CD8-positive, alpha-beta memory T cell (primary cell): Measurements from ENCODE around the gene CD4. TPM values are rescaled to one million over a fixed set of nuclear protein-coding genes. Genes with fewer than 3 reads are reported as not detected.

Experiments
- CTCF ChIA-PET: fragments of 350-600 bp; sonication (Branson Sonifier 250); formaldehyde crosslinking; loops from one replicate; lab custom pipeline; 2021; ENCODE audit warnings: antibody characterized with exemption; lab: Charles Lee
- POLR2A ChIA-PET: fragments of 350-600 bp; sonication (Branson Sonifier 250); formaldehyde crosslinking; loops from one replicate; lab custom pipeline; 2021; ENCODE audit warnings: antibody characterized with exemption; lab: Charles Lee
- DNase-seq, 5 donors: peaks; one replicate each; pipeline versions ENCODE4 v3.0.0 to v3.0.0-alpha.2; 2020 to 2022; ENCODE audit warnings: mixed read lengths in 1 of 5
- H3K27ac ChIP-seq: one replicate; pipeline ENCODE4 v1.7.0; 2013; ENCODE audit warnings: low read depth, mild to moderate bottlenecking, low read length, moderate library complexity
- H3K27me3 ChIP-seq: 2 replicates; pipeline ENCODE4 v1.7.0; 2013; ENCODE audit warnings: low read length, mild to moderate bottlenecking; ENCODE audit not compliant: insufficient read depth, poor library complexity, severe bottlenecking
- H3K36me3 ChIP-seq: 2 replicates; pipeline ENCODE4 v1.7.0; 2013; ENCODE audit warnings: mild to moderate bottlenecking, low read length, moderate library complexity; ENCODE audit not compliant: insufficient read depth
- H3K4me1 ChIP-seq: 2 replicates; pipeline ENCODE4 v1.7.0; 2013; ENCODE audit warnings: mild to moderate bottlenecking, low read length, moderate library complexity; ENCODE audit not compliant: insufficient read depth
- H3K4me3 ChIP-seq: 2 replicates; pipeline ENCODE4 v1.7.0; 2013; ENCODE audit warnings: mild to moderate bottlenecking, low read length
- H3K9me3 ChIP-seq: 2 replicates; pipeline ENCODE4 v1.7.0; 2013; ENCODE audit warnings: mild to moderate bottlenecking, low read length
- H3K27ac Mint-ChIP-seq, 8 donors: one replicate each; pipeline ENCODE4 v1.8.0; 2020 to 2021; ENCODE audit warnings: mixed read lengths in 8 of 8, mild to moderate bottlenecking in 6 of 8, inconsistent platforms in 3 of 8, moderate library complexity in 3 of 8
- H3K27me3 Mint-ChIP-seq, 2 donors: one replicate each; pipeline ENCODE4 v1.8.0; 2020 to 2021; ENCODE audit warnings: mixed read lengths in 2 of 2, mild to moderate bottlenecking in 1 of 2, moderate library complexity in 1 of 2
- H3K36me3 Mint-ChIP-seq, 3 donors: one replicate each; pipeline ENCODE4 v1.8.0; 2020 to 2021; ENCODE audit warnings: mixed read lengths in 3 of 3, inconsistent platforms in 1 of 3, mild to moderate bottlenecking in 1 of 3
- H3K4me1 Mint-ChIP-seq, 3 donors: one replicate each; pipeline ENCODE4 v1.8.0; 2020 to 2021; ENCODE audit warnings: mixed read lengths in 3 of 3, inconsistent platforms in 1 of 3, mild to moderate bottlenecking in 1 of 3
- H3K4me3 Mint-ChIP-seq, 7 donors: one replicate each; pipeline ENCODE4 v1.8.0; 2020 to 2021; ENCODE audit warnings: mixed read lengths in 7 of 7, mild to moderate bottlenecking in 6 of 7, moderate library complexity in 4 of 7, inconsistent platforms in 2 of 7
- H3K9me3 Mint-ChIP-seq, 5 donors: one replicate each; pipeline ENCODE4 v1.8.0; 2020 to 2022; ENCODE audit warnings: mixed read lengths in 5 of 5, mild to moderate bottlenecking in 3 of 5, moderate library complexity in 2 of 5, inconsistent platforms in 1 of 5
- polyA plus RNA-seq: library from polyadenylated mRNA; unstranded; fragments of 300-500 nt; fragmentation: Illumina TruSeq; gene quantifications from one replicate; pipeline ENCODE4 v1.2.3, GENCODE V29; 2021
- total RNA-seq, 2 experiments: library from RNA; stranded (reverse); gene quantifications; one replicate each; pipeline ENCODE4 v1.2.3, GENCODE V29; 2021

Gene CD4
- total and polyA plus RNA-seq, 3 experiments from 2014 or later: 0.30 to 1.8 (median 1.2) TPM

- Histone ChIP-seq H3K27me3 (no peaks in the 10 kb centered on the region), H3K4me3 (peak overlapping the region; percentile 12), H3K4me1 (peaks cover 70% of the 10 kb centered on the region), H3K36me3 (no peaks in the 10 kb centered on the region), H3K9me3 (no peaks in the 10 kb centered on the region), H3K27ac (no peak overlapping the region)
- peak in 2 of 5 donors; percentile 8 to 51 for DNase-seq
- ChIA-PET POLR2A (interaction anchor here (0.7 kb wide), 1 partner anchor 35 kb away, joined by 3 read pairs; no protein-coding TSS in a partner anchor), CTCF (interaction anchor here (1.5 kb wide), 1 partner anchor 20 kb away, joined by 10 read pairs; the partner anchor contains the start of gene PTMS)
- Mint-ChIP-seq H3K27me3 (no peaks in the 10 kb centered on the region), H3K9me3 (no peaks in the 10 kb centered on the region), H3K27ac (peak overlapping the region in 6 of 8 donors; percentile 12 to 81 (median 42)), H3K4me1 (peaks cover 6 to 11% (median 10%) of the 10 kb centered on the region in 3 donors), H3K4me3 (peak overlapping the region in 1 of 7 donors; percentile 2), H3K36me3 (no peaks in the 10 kb centered on the region)
These were observed 2.8 kb upstream of the CD4 start for GRCh38 chr12:6786416-6787094.

GRCh38 chr12:6787309-6787708 lies 2.0 kb upstream of the CD4 start:
- no peaks in the 10 kb centered on the region for H3K9me3 ChIP-seq
- H3K27ac ChIP-seq: no peak overlapping the region
- peak overlapping the region; percentile 12 for H3K4me3 ChIP-seq
- POLR2A ChIA-PET: no interaction called here
- no peaks in the 10 kb centered on the region for H3K27me3 Mint-ChIP-seq
- no peaks in the 10 kb centered on the region for H3K27me3 ChIP-seq
- H3K27ac Mint-ChIP-seq: peak overlapping the region in 1 of 8 donors; percentile 12
- DNase-seq: no peak
- H3K36me3 Mint-ChIP-seq: no peaks in the 10 kb centered on the region
- H3K4me1 ChIP-seq: peaks cover 66% of the 10 kb centered on the region
- peaks cover 10 to 17% (median 14%) of the 10 kb centered on the region in 3 donors for H3K4me1 Mint-ChIP-seq
- H3K36me3 ChIP-seq: no peaks in the 10 kb centered on the region
- H3K4me3 Mint-ChIP-seq: no peak overlapping the region
- CTCF ChIA-PET: interaction anchor here (1.5 kb wide), 1 partner anchor 21 kb away, joined by 10 read pairs; the partner anchor contains the start of gene PTMS
- H3K9me3 Mint-ChIP-seq: no peaks in the 10 kb centered on the region

DNA sequence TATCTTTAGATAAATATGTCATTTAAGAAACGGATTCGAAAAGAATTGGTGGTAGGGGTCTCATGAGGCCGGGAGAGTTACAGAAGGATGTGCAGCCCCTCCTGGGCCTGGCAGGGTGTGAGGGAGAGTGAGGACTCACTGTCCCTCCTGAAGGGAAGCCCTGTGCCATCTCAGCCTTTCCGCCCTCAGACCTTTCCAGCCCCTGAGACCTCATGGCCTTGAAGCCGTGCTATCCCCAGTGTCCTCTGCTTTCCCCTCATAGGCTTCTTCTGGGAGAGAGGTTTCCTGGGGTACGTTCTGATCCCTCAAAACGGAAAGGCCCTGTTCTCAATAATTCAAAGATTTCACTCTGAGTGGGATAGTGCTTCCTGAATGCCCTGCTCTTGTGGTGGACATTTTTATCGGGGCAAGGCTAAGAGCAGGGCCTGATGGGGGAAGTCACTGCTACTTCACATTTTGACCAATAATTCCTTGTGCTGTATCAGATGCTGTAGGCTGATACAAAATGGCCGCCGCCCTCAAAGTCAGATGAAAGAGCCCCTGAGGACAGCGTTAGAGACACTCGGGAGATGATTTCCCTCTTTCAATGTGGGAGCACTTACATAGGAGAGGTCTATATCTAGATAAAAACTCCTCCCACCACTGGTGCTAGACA lies 1.3 kb downstream of the CD4 start:
- POLR2A ChIA-PET: no interaction called here

DNA sequence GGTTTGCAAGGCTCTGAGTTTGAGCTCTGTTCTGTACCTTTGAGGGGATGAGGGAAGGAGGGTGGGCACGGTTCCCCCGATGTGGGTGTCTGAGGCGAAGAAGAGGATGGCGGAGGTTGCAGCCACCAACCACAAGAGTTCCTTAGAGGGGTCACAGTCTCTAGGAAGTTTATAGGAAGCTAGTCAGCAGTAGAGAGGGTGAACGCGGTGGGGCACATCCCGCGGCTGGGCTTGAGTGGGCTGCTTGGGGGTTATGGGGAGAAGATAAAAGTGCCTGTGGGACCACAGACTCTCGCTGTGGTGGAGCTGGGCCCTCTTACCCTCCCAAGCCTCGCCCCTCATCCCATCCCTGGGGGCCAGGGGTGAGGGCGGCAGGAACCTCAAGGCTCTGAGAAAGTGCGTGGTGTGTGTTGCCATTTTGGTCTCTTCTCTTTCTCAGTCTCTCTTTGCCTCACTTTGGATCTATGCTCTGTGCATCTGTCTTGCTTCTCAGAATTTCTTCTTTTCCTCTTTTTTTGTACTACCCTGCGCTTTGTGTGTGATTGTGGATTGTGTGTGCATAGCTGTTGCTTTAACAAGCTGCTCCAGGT lies 2.7 kb downstream of the CD4 start:
- Histone ChIP-seq H3K4me3 (peak overlapping the region; percentile 42), H3K4me1 (peaks cover 25% of the 10 kb centered on the region), H3K36me3 (peaks cover 3% of the 10 kb centered on the region), H3K27ac (no peak overlapping the region), H3K9me3 (no peaks in the 10 kb centered on the region), H3K27me3 (no peaks in the 10 kb centered on the region)
- H3K9me3 Mint-ChIP-seq: no peaks in the 10 kb centered on the region
- no peak for DNase-seq
- peak overlapping the region in 1 of 8 donors; percentile 85 for H3K27ac Mint-ChIP-seq
- peaks cover 11 to 19% (median 12%) of the 10 kb centered on the region in 3 donors for H3K4me1 Mint-ChIP-seq
- CTCF ChIA-PET: interaction anchor here (1.0 to 2.5 kb wide), 5 partner anchors 10 to 38 kb away, joined by 4 to 11 read pairs (median 4); no protein-coding TSS in a partner anchor
- POLR2A ChIA-PET: interaction anchor here (1.4 kb wide), 1 partner anchor 39 kb away, joined by 3 read pairs; the partner anchor contains the start of gene MLF2
- no peaks in the 10 kb centered on the region for H3K36me3 Mint-ChIP-seq
- H3K4me3 Mint-ChIP-seq: no peak overlapping the region
- H3K27me3 Mint-ChIP-seq: peaks cover 7 to 26% of the 10 kb centered on the region in 2 donors

More for the DNA sequence above, 1.3 kb downstream of the CD4 start:
- Mint-ChIP-seq H3K27ac (peak overlapping the region in 1 of 8 donors; percentile 71), H3K36me3 (no peaks in the 10 kb centered on the region), H3K9me3 (no peaks in the 10 kb centered on the region), H3K4me3 (no peak overlapping the region), H3K27me3 (peaks cover 3 to 13% of the 10 kb centered on the region in 2 donors), H3K4me1 (peaks cover 17 to 28% (median 21%) of the 10 kb centered on the region in 3 donors)
- H3K9me3 ChIP-seq: no peaks in the 10 kb centered on the region
- H3K4me3 ChIP-seq: peak overlapping the region; percentile 86
- H3K27me3 ChIP-seq: no peaks in the 10 kb centered on the region
- CTCF ChIA-PET: interaction anchor here (1.6 to 2.5 kb wide), 2 partner anchors 9 to 12 kb away, joined by 4 to 11 read pairs; no protein-coding TSS in a partner anchor
- peaks cover 38% of the 10 kb centered on the region for H3K4me1 ChIP-seq
- DNase-seq: no peak
- no peak overlapping the region for H3K27ac ChIP-seq
- peaks cover under 1% of the 10 kb centered on the region for H3K36me3 ChIP-seq

DNA sequence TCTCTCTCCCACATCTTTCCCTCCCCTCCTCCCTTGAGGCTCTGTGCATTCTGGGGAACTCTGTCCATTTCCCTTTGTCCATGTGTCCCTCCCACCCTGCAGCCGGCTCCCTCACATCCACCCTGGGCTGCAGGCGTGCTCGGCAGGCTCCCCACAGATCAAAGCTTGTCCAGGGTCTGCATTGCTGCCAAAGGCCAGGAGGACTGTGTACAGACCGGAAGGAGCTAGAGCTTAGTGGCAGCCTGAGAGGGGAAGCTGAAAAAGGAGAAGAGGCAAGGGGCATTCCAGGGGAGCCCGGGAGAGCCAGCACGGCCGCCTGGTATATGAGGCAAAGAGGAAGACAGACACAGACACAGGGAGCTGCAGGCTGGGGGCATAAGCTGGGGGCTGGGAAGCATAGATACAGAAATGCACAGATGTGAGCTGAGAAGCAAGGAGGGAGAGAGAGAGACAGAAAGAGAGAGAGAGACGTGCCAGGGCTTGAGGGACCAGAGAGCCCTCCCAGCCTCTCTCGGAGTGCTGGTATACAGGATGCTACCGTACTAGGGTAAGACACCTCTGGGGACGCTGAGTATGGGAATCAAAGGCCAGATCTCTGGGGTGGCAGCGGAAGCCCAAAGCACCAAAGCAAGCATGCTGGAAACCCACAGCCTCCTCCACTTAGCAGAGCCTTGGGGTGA lies 3.3 kb downstream of the CD4 start:
- Mint-ChIP-seq H3K36me3 (no peaks in the 10 kb centered on the region), H3K4me3 (peak overlapping the region in 1 of 7 donors; percentile 68), H3K4me1 (peaks cover 10 to 18% (median 11%) of the 10 kb centered on the region in 3 donors), H3K9me3 (no peaks in the 10 kb centered on the region), H3K27me3 (peaks cover 9 to 26% of the 10 kb centered on the region in 2 donors), H3K27ac (peak overlapping the region in 1 of 8 donors; percentile 44)
- POLR2A ChIA-PET: interaction anchor here (0.6 to 1.4 kb wide), 2 partner anchors 40 to 120 kb away, joined by 3 to 6 read pairs; partner anchors contain the start of gene MLF2
- DNase-seq: peak in 1 of 5 donors; percentile 63
- Histone ChIP-seq H3K36me3 (peaks cover 3% of the 10 kb centered on the region), H3K27me3 (no peaks in the 10 kb centered on the region), H3K4me3 (peak overlapping the region; percentile 42), H3K27ac (no peak overlapping the region), H3K9me3 (no peaks in the 10 kb centered on the region), H3K4me1 (peaks cover 19% of the 10 kb centered on the region)
- CTCF ChIA-PET: interaction anchor here (1.0 to 2.5 kb wide), 8 partner anchors 11 to 58 kb away, joined by 3 to 11 read pairs (median 4); no protein-coding TSS in a partner anchor

- Histone ChIP-seq H3K9me3 (no peaks in the 10 kb centered on the region), H3K4me3 (no peak overlapping the region), H3K36me3 (peaks cover 3% of the 10 kb centered on the region), H3K27ac (no peak overlapping the region), H3K4me1 (peaks cover 9% of the 10 kb centered on the region), H3K27me3 (no peaks in the 10 kb centered on the region)
- Mint-ChIP-seq H3K27me3 (peaks cover 18 to 26% of the 10 kb centered on the region in 2 donors), H3K36me3 (no peaks in the 10 kb centered on the region), H3K27ac (no peak overlapping the region), H3K4me3 (no peak overlapping the region), H3K9me3 (no peaks in the 10 kb centered on the region), H3K4me1 (peaks cover 10 to 18% (median 11%) of the 10 kb centered on the region in 3 donors)
- DNase-seq: no peak
- POLR2A ChIA-PET: interaction anchor here (0.6 to 0.7 kb wide), 2 partner anchors 30 to 407 kb away, joined by 5 to 8 read pairs; no protein-coding TSS in a partner anchor
- CTCF ChIA-PET: no interaction called here
These were observed 5.8 kb downstream of the CD4 start for GRCh38 chr12:6795088-6795487.

DNA sequence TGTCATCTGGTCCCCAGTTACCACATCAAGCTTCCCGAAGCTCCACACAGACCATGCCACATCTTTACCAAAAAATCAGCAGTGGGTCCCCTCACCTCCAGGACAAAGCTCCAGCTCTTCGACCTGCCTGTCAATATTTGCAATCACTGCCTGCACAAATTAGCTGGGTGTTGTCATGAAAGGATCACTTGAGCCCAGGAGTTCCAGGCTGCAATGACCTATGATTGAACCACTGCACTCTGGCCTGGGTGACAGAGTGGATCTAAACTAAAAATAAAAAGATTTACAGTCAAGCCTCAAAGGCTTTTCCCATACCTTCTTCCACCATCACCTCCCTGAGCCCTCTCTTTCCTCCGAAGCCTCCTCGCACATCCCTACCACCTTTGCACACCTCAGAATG lies 7.2 kb downstream of the CD4 start:
- Mint-ChIP-seq H3K27me3 (peaks cover 19 to 26% of the 10 kb centered on the region in 2 donors), H3K4me3 (no peak overlapping the region), H3K9me3 (no peaks in the 10 kb centered on the region), H3K36me3 (no peaks in the 10 kb centered on the region), H3K4me1 (peaks cover 10 to 18% (median 11%) of the 10 kb centered on the region in 3 donors), H3K27ac (peak overlapping the region in 2 of 8 donors; percentile 17 to 33)
- no peaks in the 10 kb centered on the region for H3K9me3 ChIP-seq
- no peak overlapping the region for H3K4me3 ChIP-seq
- ChIA-PET CTCF (interaction anchor here (1.3 kb wide), 1 partner anchor 38 kb away, joined by 4 read pairs; no protein-coding TSS in a partner anchor), POLR2A (no interaction called here)
- peaks cover 3% of the 10 kb centered on the region for H3K36me3 ChIP-seq
- H3K27ac ChIP-seq: no peak overlapping the region
- H3K27me3 ChIP-seq: no peaks in the 10 kb centered on the region
- H3K4me1 ChIP-seq: peaks cover 7% of the 10 kb centered on the region
- DNase-seq: no peak
